Ishikawa (cell line): ENCODE measurements around the gene BPIFB3.

Experiments
- CEBPB ChIP-seq: IDR thresholded peaks from 2 replicates; pipeline ENCODE4 v1.6.1; 2012
- CREB1 ChIP-seq: IDR thresholded peaks from 2 replicates; pipeline ENCODE4 v1.6.1; 2012; ENCODE audit warnings: low read depth
- EGR1 ChIP-seq: IDR thresholded peaks from 2 replicates; pipeline ENCODE4 v1.6.1; 2012
- EP300 ChIP-seq: IDR thresholded peaks from 2 replicates; pipeline ENCODE4 v1.6.1; 2012; ENCODE audit warnings: borderline replicate concordance
- FOXM1 ChIP-seq: IDR thresholded peaks from 2 replicates; pipeline ENCODE4 v1.6.1; 2012; ENCODE audit warnings: low read depth, borderline replicate concordance
- NFIC ChIP-seq: IDR thresholded peaks from 2 replicates; pipeline ENCODE4 v1.6.1; 2012
- RAD21 ChIP-seq: IDR thresholded peaks from 2 replicates; pipeline ENCODE4 v1.6.1; 2012; ENCODE audit warnings: low read depth
- TAF1 ChIP-seq: IDR thresholded peaks from 2 replicates; pipeline ENCODE4 v1.6.1; 2012; ENCODE audit warnings: low read depth, mild to moderate bottlenecking
- TCF12 ChIP-seq: IDR thresholded peaks from 2 replicates; pipeline ENCODE4 v1.6.1; 2012; ENCODE audit warnings: low read depth
- TEAD4 ChIP-seq: IDR thresholded peaks from 2 replicates; pipeline ENCODE4 v1.6.1; 2012
- YY1 ChIP-seq: IDR thresholded peaks from 2 replicates; pipeline ENCODE4 v1.6.1; 2012; ENCODE audit warnings: low read depth
- ZBTB7A ChIP-seq: IDR thresholded peaks from 2 replicates; pipeline ENCODE4 v1.6.1; 2012; ENCODE audit warnings: low read depth
- TF ChIP-seq, protein P1 (sequence below): IDR thresholded peaks from 2 replicates; pipeline ENCODE4 v1.6.1; 2012; ENCODE audit warnings: low read depth, mild to moderate bottlenecking
- TF ChIP-seq, protein P2 (sequence below): IDR thresholded peaks from 2 replicates; pipeline ENCODE4 v1.6.1; 2012
- TF ChIP-seq, protein P3 (sequence below): IDR thresholded peaks from 2 replicates; pipeline ENCODE4 v1.6.1; 2012

Gene BPIFB3

DNA sequence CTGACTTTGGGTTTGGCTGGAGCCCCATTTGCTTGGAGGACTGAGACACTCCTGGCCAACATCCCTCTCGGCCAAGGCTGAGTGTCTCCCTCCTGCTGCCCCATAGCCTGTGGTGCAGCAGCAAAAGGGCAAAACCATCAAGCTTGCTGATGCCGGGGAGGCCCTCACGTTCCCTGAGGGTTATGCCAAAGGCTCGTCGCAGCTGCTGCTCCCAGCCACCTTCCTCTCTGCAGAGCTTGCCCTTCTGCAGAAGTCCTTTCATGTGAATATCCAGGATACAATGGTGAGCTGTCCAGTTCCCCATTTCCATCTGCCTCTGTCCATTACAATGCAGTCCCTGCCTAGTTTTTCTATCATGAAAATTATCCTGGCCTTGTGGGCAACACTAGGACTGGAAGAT lies 16.2 kb upstream of the BPIFB3 start:
- TF ChIP-seq NFIC (no peak), YY1 (no peak), EGR1 (no peak), CREB1 (no peak), TCF12 (no peak), ZBTB7A (no peak), TEAD4 (no peak)
- TF ChIP-seq, protein P1, sequence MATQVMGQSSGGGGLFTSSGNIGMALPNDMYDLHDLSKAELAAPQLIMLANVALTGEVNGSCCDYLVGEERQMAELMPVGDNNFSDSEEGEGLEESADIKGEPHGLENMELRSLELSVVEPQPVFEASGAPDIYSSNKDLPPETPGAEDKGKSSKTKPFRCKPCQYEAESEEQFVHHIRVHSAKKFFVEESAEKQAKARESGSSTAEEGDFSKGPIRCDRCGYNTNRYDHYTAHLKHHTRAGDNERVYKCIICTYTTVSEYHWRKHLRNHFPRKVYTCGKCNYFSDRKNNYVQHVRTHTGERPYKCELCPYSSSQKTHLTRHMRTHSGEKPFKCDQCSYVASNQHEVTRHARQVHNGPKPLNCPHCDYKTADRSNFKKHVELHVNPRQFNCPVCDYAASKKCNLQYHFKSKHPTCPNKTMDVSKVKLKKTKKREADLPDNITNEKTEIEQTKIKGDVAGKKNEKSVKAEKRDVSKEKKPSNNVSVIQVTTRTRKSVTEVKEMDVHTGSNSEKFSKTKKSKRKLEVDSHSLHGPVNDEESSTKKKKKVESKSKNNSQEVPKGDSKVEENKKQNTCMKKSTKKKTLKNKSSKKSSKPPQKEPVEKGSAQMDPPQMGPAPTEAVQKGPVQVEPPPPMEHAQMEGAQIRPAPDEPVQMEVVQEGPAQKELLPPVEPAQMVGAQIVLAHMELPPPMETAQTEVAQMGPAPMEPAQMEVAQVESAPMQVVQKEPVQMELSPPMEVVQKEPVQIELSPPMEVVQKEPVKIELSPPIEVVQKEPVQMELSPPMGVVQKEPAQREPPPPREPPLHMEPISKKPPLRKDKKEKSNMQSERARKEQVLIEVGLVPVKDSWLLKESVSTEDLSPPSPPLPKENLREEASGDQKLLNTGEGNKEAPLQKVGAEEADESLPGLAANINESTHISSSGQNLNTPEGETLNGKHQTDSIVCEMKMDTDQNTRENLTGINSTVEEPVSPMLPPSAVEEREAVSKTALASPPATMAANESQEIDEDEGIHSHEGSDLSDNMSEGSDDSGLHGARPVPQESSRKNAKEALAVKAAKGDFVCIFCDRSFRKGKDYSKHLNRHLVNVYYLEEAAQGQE: no peak
- TF ChIP-seq, protein P2, sequence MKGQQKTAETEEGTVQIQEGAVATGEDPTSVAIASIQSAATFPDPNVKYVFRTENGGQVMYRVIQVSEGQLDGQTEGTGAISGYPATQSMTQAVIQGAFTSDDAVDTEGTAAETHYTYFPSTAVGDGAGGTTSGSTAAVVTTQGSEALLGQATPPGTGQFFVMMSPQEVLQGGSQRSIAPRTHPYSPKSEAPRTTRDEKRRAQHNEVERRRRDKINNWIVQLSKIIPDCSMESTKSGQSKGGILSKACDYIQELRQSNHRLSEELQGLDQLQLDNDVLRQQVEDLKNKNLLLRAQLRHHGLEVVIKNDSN: no peak

DNA sequence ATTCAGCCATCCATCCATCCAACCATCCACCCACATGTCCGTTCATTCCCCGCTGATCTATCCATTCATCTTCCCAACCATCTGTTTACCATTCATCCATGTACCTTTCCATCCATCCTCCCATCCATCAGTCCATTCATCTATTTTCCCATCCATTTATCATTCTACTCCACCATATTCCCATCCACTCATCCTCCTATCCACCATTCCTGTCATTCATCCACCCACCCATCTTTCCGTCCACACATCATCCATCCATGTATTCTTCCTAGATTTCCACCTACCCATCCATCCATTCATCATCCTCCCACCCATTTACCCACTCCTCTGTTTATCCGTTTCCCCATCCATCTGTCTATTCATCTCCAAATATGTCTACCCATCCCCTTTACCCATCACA lies 15.5 kb upstream of the BPIFB3 start:
- TF ChIP-seq, protein P1: no peak
- TF ChIP-seq YY1: no peak
- TF ChIP-seq EGR1: no peak
- no peak for TF ChIP-seq FOXM1
- no peak for TF ChIP-seq TCF12
- TF ChIP-seq EP300: no peak
- TF ChIP-seq, protein P2: no peak
- no peak for TF ChIP-seq TAF1
- no peak for TF ChIP-seq ZBTB7A

DNA sequence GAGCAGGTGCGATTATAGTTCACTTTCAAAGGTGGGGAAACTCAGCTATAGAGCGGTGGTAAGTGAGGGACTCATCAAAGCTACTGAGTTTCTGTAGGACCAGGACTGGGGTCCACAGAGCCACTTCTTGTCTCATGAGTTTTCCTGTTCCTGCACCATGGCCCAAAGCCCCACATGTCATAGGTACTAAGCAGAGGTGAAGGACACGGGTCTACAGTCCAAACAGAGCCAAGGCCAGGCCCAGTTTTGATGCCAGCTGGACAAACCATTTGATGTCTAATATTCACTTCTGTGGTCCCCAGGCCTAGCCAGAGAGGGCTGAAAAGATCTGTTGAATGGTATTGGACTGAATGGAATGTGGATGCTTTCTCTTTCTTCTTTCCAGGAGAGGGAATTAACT lies 11.3 kb upstream of the BPIFB3 start:
- TF ChIP-seq TCF12 (no peak), FOXM1 (no peak), RAD21 (no peak), YY1 (no peak), NFIC (no peak), CEBPB (no peak), ZBTB7A (no peak)
- TF ChIP-seq, protein P2: no peak
- TF ChIP-seq, protein P3, sequence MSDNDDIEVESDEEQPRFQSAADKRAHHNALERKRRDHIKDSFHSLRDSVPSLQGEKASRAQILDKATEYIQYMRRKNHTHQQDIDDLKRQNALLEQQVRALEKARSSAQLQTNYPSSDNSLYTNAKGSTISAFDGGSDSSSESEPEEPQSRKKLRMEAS: no peak

DNA sequence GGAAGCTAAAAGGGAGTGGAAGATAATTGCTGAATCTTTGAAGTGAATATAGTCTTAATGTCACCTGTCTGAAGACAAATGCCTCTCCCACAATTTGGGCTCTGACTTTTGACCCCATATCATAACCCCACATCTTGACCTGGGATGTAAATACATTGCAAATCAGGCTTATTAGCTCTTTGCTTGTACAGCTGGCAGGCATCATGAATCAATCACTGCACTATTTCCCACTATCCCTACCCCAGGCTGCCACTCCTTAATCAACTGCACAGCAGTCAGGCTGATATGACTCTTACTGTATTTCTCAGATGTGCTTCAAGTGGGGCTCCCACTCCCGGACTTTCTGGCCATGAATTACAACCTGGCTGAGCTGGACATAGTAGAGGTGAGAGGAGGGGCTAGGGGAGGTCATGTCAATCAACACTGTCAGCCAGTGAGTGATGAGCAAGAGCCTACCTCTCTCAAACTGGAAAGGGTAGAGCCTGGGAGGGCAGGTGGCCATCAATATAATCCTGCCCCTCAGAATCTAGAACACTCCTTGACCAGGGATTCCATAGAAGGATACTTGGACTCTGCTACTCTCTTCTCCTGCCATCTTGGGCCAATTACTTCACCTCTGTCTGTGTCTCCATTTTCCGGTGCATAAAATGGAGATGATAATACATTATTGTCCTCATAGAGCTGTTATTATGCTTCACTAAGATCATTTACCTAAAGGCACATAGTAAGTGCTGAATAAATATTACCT lies 10.5 kb upstream of the BPIFB3 start:
- no peak for TF ChIP-seq TCF12
- TF ChIP-seq EGR1: no peak
- TF ChIP-seq NFIC: no peak
- TF ChIP-seq TAF1: no peak
- no peak for TF ChIP-seq RAD21
- TF ChIP-seq, protein P3: no peak
- no peak for TF ChIP-seq EP300
- TF ChIP-seq, protein P1: no peak
- TF ChIP-seq FOXM1: no peak
- TF ChIP-seq ZBTB7A: no peak
- TF ChIP-seq YY1: no peak
